ENCODE results near the gene CATSPER2.
"Not testable (repeated sequence)": the region's sequence is repeated elsewhere in the genome, so short reads cannot be mapped to it uniquely, and the experiment has no call there.

Gene CATSPER2

GRCh38 chr15:43648649-43649429 is at the start of gene CATSPER2:
Gene CATSPER2 (minus strand): TSS chr15:43648844. CDS start chr15:43648061, 783 bp downstream.
- Mint-ChIP-seq H3K4me3 (no peak within 1 kb of the TSS), H3K27ac (no peak within 1 kb of the TSS), H3K4me1 (ENCODE audit: low read depth) (no peaks in the 10 kb centered on the region), H3K27me3 (no peaks in the 10 kb centered on the region), H3K36me3 (ENCODE audit: low read depth) (peaks cover 40% of the 10 kb centered on the region), H3K9me3 (no peaks in the 10 kb centered on the region)
- no peak for DNase-seq

- not testable (repeated sequence) for H3K27ac Mint-ChIP-seq; H3K4me3 Mint-ChIP-seq; H3K9me3 Mint-ChIP-seq; H3K4me1 Mint-ChIP-seq (ENCODE audit: low read depth); H3K36me3 Mint-ChIP-seq (ENCODE audit: low read depth); DNase-seq
- H3K27me3 Mint-ChIP-seq = peaks cover 11% of the 10 kb centered on the region
Measured at GRCh38 chr15:43693148-43694022, 44.7 kb upstream of the CATSPER2 start, which contains the start of gene CKMT1A. Gene CKMT1A (plus strand): TSS chr15:43693859. CDS start chr15:43694051, 192 bp downstream.

GRCh38 chr15:43692679-43693078 is 44.0 kb upstream of the CATSPER2 start:
- not testable (repeated sequence) for H3K27ac Mint-ChIP-seq; H3K4me1 Mint-ChIP-seq (ENCODE audit: low read depth); H3K4me3 Mint-ChIP-seq; DNase-seq; H3K9me3 Mint-ChIP-seq; H3K36me3 Mint-ChIP-seq (ENCODE audit: low read depth)
- H3K27me3 Mint-ChIP-seq = peaks cover 11% of the 10 kb centered on the region

GRCh38 chr15:43689604-43690301 is 41.1 kb upstream of the CATSPER2 start:
- DNase-seq; H3K9me3 Mint-ChIP-seq; H3K4me3 Mint-ChIP-seq; H3K4me1 Mint-ChIP-seq (ENCODE audit: low read depth); H3K27me3 Mint-ChIP-seq; H3K27ac Mint-ChIP-seq; H3K36me3 Mint-ChIP-seq (ENCODE audit: low read depth): not testable (repeated sequence)

- not testable (repeated sequence) for H3K27ac Mint-ChIP-seq; H3K4me1 Mint-ChIP-seq (ENCODE audit: low read depth); DNase-seq; H3K4me3 Mint-ChIP-seq; H3K27me3 Mint-ChIP-seq; H3K36me3 Mint-ChIP-seq (ENCODE audit: low read depth); H3K9me3 Mint-ChIP-seq
Measured at GRCh38 chr15:43674175-43674574, 25.5 kb upstream of the CATSPER2 start.

- H3K4me3 Mint-ChIP-seq; H3K4me1 Mint-ChIP-seq (ENCODE audit: low read depth); H3K9me3 Mint-ChIP-seq; H3K27me3 Mint-ChIP-seq; DNase-seq; H3K27ac Mint-ChIP-seq; H3K36me3 Mint-ChIP-seq (ENCODE audit: low read depth): not testable (repeated sequence)
Measured at GRCh38 chr15:43666177-43666576, 17.5 kb upstream of the CATSPER2 start.

- not testable (repeated sequence) for H3K4me3 Mint-ChIP-seq; H3K9me3 Mint-ChIP-seq; H3K36me3 Mint-ChIP-seq (ENCODE audit: low read depth); H3K4me1 Mint-ChIP-seq (ENCODE audit: low read depth); DNase-seq; H3K27ac Mint-ChIP-seq; H3K27me3 Mint-ChIP-seq
Measured at GRCh38 chr15:43663333-43663732, 14.7 kb upstream of the CATSPER2 start.

GRCh38 chr15:43662293-43662692 is 13.6 kb upstream of the CATSPER2 start:
- not testable (repeated sequence) for H3K27me3 Mint-ChIP-seq; H3K4me3 Mint-ChIP-seq; H3K9me3 Mint-ChIP-seq; H3K27ac Mint-ChIP-seq; H3K36me3 Mint-ChIP-seq (ENCODE audit: low read depth); DNase-seq; H3K4me1 Mint-ChIP-seq (ENCODE audit: low read depth)

- H3K9me3 Mint-ChIP-seq; H3K27me3 Mint-ChIP-seq; H3K27ac Mint-ChIP-seq; H3K4me3 Mint-ChIP-seq; H3K4me1 Mint-ChIP-seq (ENCODE audit: low read depth); DNase-seq: not testable (repeated sequence)
- peaks cover 11% of the 10 kb centered on the region for H3K36me3 Mint-ChIP-seq (ENCODE audit: low read depth)
Measured at GRCh38 chr15:43659727-43660126, 11.1 kb upstream of the CATSPER2 start.

- not testable (repeated sequence) for H3K27ac Mint-ChIP-seq; H3K4me3 Mint-ChIP-seq; H3K9me3 Mint-ChIP-seq; H3K27me3 Mint-ChIP-seq; H3K4me1 Mint-ChIP-seq (ENCODE audit: low read depth); DNase-seq
- H3K36me3 Mint-ChIP-seq (ENCODE audit: low read depth) = peaks cover 41% of the 10 kb centered on the region
Measured at GRCh38 chr15:43649430-43649926, 834 bp upstream of the CATSPER2 start.

GRCh38 chr15:43638464-43639204 is 10.0 kb downstream of the CATSPER2 start:
- H3K27ac Mint-ChIP-seq; H3K4me3 Mint-ChIP-seq; H3K9me3 Mint-ChIP-seq; DNase-seq; H3K27me3 Mint-ChIP-seq; H3K36me3 Mint-ChIP-seq (ENCODE audit: low read depth); H3K4me1 Mint-ChIP-seq (ENCODE audit: low read depth): not testable (repeated sequence)

- H3K27ac Mint-ChIP-seq; DNase-seq; H3K4me3 Mint-ChIP-seq; H3K36me3 Mint-ChIP-seq (ENCODE audit: low read depth); H3K9me3 Mint-ChIP-seq; H3K4me1 Mint-ChIP-seq (ENCODE audit: low read depth); H3K27me3 Mint-ChIP-seq: not testable (repeated sequence)
Measured at GRCh38 chr15:43626937-43627336, 21.7 kb downstream of the CATSPER2 start.

GRCh38 chr15:43625106-43625505 is 23.5 kb downstream of the CATSPER2 start:
- no peaks in the 10 kb centered on the region for H3K36me3 Mint-ChIP-seq (ENCODE audit: low read depth)
- H3K9me3 Mint-ChIP-seq = no peaks in the 10 kb centered on the region
- no peak overlapping the region for H3K27ac Mint-ChIP-seq
- no peak for DNase-seq
- H3K27me3 Mint-ChIP-seq = peaks cover 11% of the 10 kb centered on the region
- no peak overlapping the region for H3K4me3 Mint-ChIP-seq
- no peaks in the 10 kb centered on the region for H3K4me1 Mint-ChIP-seq (ENCODE audit: low read depth)

Measured in activated T-cell treated with anti-CD3 and anti-CD28 coated beads, Interleukin-2, amount 50 U/mL, for 24 hours (primary cell).